ENCODE measurements around the gene OR52M1.

DNA sequence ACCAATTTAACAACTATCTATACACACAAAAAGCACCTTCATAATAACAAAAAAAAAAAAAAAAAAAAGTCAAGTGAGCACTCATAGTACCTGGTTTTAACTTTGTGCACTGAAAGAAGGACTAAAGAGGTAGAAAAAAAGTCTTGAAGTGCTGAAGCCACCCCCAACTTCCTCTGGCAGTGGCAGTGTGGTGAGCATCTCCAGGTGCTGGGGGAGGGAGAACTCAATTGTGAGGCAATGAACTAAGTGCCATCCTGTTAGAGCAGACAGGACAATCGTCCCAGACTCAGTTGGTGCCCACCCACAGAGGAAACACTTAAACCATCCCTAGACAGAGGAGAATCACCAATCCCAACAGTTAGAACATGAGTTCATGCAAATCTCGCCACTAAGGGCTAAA is 22.7 kb upstream of the OR52M1 start:
- TF ChIP-seq, protein P1, sequence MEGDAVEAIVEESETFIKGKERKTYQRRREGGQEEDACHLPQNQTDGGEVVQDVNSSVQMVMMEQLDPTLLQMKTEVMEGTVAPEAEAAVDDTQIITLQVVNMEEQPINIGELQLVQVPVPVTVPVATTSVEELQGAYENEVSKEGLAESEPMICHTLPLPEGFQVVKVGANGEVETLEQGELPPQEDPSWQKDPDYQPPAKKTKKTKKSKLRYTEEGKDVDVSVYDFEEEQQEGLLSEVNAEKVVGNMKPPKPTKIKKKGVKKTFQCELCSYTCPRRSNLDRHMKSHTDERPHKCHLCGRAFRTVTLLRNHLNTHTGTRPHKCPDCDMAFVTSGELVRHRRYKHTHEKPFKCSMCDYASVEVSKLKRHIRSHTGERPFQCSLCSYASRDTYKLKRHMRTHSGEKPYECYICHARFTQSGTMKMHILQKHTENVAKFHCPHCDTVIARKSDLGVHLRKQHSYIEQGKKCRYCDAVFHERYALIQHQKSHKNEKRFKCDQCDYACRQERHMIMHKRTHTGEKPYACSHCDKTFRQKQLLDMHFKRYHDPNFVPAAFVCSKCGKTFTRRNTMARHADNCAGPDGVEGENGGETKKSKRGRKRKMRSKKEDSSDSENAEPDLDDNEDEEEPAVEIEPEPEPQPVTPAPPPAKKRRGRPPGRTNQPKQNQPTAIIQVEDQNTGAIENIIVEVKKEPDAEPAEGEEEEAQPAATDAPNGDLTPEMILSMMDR (IDR thresholded peaks at IDR 0.05) = no peak
- TF ChIP-seq POLR2A (IDR thresholded peaks at IDR 0.05) = no peak
